Breast epithelium (tissue), 4 donors: Measurements from ENCODE around the gene FOSL1. TPM values are rescaled to one million over a fixed set of nuclear protein-coding genes. Genes with fewer than 3 reads are reported as not detected.

Experiments
- DNase-seq, 2 donors: peaks; one replicate each; pipeline ENCODE4 v3.0.0-alpha.2; 2019; ENCODE audit warnings: low spot score in 2 of 2
- H3K27ac ChIP-seq, 2 donors: fragments of 200-600 bp; sonication (generic) in 1 of 2; one replicate each; pipeline ENCODE4 v1.5.1; 2016 to 2019; ENCODE audit warnings: mild to moderate bottlenecking in 1 of 2
- H3K27me3 ChIP-seq, 2 donors: fragments of 200-600 bp; sonication (generic) in 1 of 2; one replicate each; pipeline versions ENCODE4 v1.5.1 to v1.6.0; 2017 to 2019; ENCODE audit warnings: control low read depth in 1 of 2, mild to moderate bottlenecking in 1 of 2
- H3K36me3 ChIP-seq: fragments of 200-600 bp; one replicate; pipeline ENCODE4 v1.5.1; 2019
- H3K4me1 ChIP-seq, 2 donors: fragments of 200-600 bp; sonication (generic); one replicate each; pipeline ENCODE4 v1.5.1; 2016 to 2019; ENCODE audit warnings: control low read depth in 1 of 2
- H3K4me3 ChIP-seq, 3 donors: fragments of 200-600 bp; sonication (generic); 1 replicate in 2 of 3; 2 replicates in 1 of 3; pipeline ENCODE4 v1.5.1; 2016 to 2019; ENCODE audit warnings: mild to moderate bottlenecking in 3 of 3, moderate library complexity in 2 of 3
- H3K9me3 ChIP-seq, 2 donors: fragments of 200-600 bp; sonication (generic) in 1 of 2; one replicate each; pipeline ENCODE4 v1.5.1; 2016 to 2019; ENCODE audit warnings: control low read depth in 1 of 2
- POLR2A ChIP-seq: fragments of 450-650 bp; IDR thresholded peaks from one replicate; pipeline ENCODE4 v1.6.1; 2016; ENCODE audit warnings: antibody characterized with exemption, mild to moderate bottlenecking, moderate library complexity
- POLR2AphosphoS5 ChIP-seq, 3 donors: sonication (generic); formaldehyde crosslinking; IDR thresholded peaks; one replicate each; pipeline ENCODE4 v1.6.1; 2017; ENCODE audit warnings: antibody characterized with exemption in 3 of 3
- intact Hi-C: fragments of 100-400 bp; cut with DNase I; formaldehyde crosslinking; loops from one replicate; pipeline ENCODE4 v1.15.1; 2023; ENCODE audit warnings: low total_unique reads
- total RNA-seq, 3 donors: library from RNA; depleted of rRNA; stranded (reverse); fragments of >200 nt; gene quantifications; one replicate each; pipeline ENCODE4 v1.1.0, GENCODE V29; 2016
- TF ChIP-seq, protein P1 (sequence below), 3 donors: fragments of 450-650 bp; IDR thresholded peaks; one replicate each; pipeline ENCODE4 v1.5.1; 2016 to 2017; ENCODE audit warnings: antibody characterized with exemption in 3 of 3, mild to moderate bottlenecking in 3 of 3, moderate library complexity in 3 of 3

The FOSL1 gene
- total RNA-seq, 3 donors from 2014 or later = 2.4 to 17.0 (median 7.2) TPM

DNA sequence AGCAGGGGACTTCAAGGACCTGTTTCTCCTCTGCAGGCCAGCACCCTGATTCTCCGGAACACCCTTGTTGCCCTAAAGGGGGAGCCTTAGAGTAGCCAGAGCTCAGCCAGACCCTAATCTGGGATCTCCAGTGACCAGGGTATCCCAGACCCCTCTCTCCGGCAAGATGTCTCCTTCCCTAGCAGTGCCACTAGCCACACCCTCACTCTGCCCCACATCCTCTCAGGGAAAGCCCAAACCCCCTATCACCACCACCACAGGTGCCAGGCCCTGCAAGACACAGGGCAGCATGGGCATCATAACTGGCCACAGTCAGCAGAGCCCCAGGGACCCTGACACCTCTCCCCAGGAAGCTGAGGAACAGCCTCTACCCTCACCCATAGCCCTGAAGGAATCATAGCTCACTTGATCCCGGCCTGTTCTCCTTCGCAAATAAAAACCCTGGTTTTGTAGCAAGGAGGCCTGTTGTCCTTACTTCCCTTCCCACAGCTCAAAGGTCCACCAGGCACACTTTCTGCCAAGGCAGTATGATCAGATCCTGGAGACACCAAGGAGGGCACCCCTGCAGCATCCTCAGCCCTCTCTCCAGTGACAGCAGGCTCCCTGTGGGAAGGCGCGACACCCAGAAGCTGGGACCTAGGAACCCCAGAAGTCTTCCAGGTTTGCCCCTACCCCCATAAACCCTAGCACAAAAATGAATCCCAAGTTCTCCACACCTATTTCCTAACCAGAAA, 46.8 kb downstream of the FOSL1 start:
- no peak overlapping the region for H3K4me3 ChIP-seq
- H3K4me1 ChIP-seq = peaks cover 3 to 8% of the 10 kb centered on the region in 2 donors
- TF ChIP-seq POLR2AphosphoS5 (IDR thresholded peaks at IDR 0.05) (no peak), POLR2A (no peak)
- TF ChIP-seq, protein P1, sequence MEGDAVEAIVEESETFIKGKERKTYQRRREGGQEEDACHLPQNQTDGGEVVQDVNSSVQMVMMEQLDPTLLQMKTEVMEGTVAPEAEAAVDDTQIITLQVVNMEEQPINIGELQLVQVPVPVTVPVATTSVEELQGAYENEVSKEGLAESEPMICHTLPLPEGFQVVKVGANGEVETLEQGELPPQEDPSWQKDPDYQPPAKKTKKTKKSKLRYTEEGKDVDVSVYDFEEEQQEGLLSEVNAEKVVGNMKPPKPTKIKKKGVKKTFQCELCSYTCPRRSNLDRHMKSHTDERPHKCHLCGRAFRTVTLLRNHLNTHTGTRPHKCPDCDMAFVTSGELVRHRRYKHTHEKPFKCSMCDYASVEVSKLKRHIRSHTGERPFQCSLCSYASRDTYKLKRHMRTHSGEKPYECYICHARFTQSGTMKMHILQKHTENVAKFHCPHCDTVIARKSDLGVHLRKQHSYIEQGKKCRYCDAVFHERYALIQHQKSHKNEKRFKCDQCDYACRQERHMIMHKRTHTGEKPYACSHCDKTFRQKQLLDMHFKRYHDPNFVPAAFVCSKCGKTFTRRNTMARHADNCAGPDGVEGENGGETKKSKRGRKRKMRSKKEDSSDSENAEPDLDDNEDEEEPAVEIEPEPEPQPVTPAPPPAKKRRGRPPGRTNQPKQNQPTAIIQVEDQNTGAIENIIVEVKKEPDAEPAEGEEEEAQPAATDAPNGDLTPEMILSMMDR (IDR thresholded peaks at IDR 0.05) = no peak
- H3K9me3 ChIP-seq = peaks cover 0 to 8% of the 10 kb centered on the region in 2 donors
- no peak for DNase-seq
- no peaks in the 10 kb centered on the region for H3K36me3 ChIP-seq
- intact Hi-C loops = no loop called here
- H3K27me3 ChIP-seq = no peaks in the 10 kb centered on the region
- H3K27ac ChIP-seq = no peak overlapping the region

DNA sequence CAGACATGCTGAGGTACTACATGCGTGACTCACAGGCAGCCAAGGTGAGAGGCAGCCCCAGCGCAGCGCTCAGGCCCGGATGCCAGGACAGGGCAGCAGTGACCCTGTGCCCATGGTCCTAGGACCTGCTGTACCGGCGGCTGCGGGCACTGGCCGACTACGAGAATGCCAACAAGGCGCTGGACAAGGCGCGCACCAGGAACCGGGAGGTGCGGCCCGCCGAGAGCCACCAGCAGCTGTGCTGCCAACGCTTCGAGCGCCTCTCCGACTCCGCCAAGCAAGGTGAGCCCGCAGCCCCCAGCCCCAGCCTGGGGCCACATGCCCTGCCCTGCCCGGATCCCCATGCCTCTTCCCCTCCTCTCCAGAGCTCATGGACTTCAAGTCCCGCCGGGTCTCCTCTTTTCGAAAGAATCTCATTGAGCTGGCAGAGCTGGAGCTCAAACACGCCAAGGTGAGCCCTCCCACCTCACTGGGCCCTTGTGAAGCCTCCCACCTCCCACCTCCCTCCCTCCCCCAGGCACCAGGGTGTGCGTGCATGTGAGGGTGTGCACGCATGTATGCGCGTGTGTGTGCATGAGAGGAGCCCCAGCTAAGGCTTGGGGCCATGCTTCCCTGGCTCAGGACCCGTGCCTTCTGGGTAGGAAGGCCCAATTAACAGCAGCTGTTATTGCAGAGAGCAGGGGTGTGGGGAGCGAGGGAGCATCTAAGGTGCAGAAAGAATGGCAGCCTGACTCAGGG, 47.5 kb downstream of the FOSL1 start:
- Histone ChIP-seq H3K4me1 (peaks cover 3 to 8% of the 10 kb centered on the region in 2 donors), H3K27me3 (no peaks in the 10 kb centered on the region), H3K9me3 (peaks cover 0 to 8% of the 10 kb centered on the region in 2 donors), H3K27ac (no peak overlapping the region), H3K4me3 (no peak overlapping the region), H3K36me3 (no peaks in the 10 kb centered on the region)
- intact Hi-C loops = no loop called here
- no peak for DNase-seq
- TF ChIP-seq POLR2A (no peak), POLR2AphosphoS5 (IDR thresholded peaks at IDR 0.05) (no peak)
- TF ChIP-seq, protein P1 (IDR thresholded peaks at IDR 0.05) = no peak

DNA sequence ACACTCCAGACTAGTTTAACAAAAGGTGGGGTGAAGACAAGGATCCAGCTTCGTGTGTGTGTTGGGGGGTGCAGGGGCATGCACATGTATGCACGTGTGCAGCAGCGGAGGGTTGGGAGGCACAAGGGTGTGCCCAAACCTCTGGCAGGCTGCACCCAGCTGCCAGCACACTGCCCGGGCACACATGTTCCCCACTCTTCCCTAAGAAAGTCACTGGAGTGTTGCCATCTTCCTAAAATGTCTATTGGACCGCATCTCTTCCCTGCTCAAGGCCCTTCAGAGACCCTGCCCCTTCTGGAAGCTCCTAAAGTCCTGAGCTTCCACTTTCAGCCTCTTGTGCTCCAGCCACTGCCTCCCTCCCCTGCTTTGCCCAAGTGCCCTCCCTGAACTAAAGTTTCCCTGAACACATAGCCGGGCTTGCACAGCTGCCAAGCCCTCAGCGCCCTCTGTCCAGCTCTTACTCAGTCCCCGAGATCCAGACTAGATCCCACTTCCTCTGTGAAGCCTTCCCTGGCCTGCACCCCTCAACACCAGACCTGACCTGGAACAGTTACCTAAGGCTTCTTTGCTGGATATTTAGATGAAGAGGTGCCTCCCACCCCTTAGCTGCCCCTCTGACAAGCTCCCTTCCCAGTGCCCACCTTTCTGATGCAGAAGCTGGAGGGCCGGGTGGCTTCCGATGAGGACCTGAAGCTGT, 48.2 kb downstream of the FOSL1 start:
- Histone ChIP-seq H3K4me1 (peaks cover 3 to 8% of the 10 kb centered on the region in 2 donors), H3K27ac (no peak overlapping the region), H3K4me3 (no peak overlapping the region), H3K36me3 (no peaks in the 10 kb centered on the region), H3K27me3 (no peaks in the 10 kb centered on the region), H3K9me3 (peaks cover 0 to 8% of the 10 kb centered on the region in 2 donors)
- no peak for TF ChIP-seq POLR2AphosphoS5 (IDR thresholded peaks at IDR 0.05)
- TF ChIP-seq, protein P1 (IDR thresholded peaks at IDR 0.05) = no peak
- no peak for TF ChIP-seq POLR2A
- DNase-seq = no peak
- intact Hi-C loops = no loop called here

DNA sequence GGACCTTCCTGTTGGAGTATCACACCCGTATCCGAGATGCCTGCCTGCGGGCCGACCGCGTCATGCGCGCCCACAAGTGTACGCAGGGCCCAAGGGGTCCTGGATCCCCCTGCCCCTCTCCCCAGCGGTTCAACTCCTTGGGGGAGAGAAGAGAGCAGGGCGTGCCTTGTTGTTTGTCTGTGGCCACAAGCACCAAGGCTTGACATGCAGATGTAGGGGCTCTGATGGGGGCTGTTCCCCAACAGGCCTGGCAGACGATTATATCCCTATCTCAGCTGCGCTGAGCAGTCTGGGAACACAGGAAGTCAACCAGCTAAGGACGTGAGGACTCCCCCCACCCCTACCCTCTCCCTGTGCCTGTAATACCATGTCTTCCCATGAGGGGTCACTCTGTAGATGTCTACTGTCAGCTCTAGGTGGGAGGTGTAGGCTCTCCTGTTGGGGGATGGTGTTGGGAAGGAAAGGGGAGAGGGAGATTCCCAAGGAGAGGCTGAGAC, 49.1 kb downstream of the FOSL1 start:
- Histone ChIP-seq H3K9me3 (peaks cover 0 to 8% of the 10 kb centered on the region in 2 donors), H3K27ac (no peak overlapping the region), H3K27me3 (no peaks in the 10 kb centered on the region), H3K4me3 (no peak overlapping the region), H3K4me1 (peaks cover 3 to 5% of the 10 kb centered on the region in 2 donors), H3K36me3 (no peaks in the 10 kb centered on the region)
- TF ChIP-seq, protein P1 (IDR thresholded peaks at IDR 0.05) = no peak
- no peak for TF ChIP-seq POLR2A
- no peak for TF ChIP-seq POLR2AphosphoS5 (IDR thresholded peaks at IDR 0.05)
- no peak for DNase-seq
- intact Hi-C loops = no loop called here
